H9 (cell line): ENCODE measurements around the gene RBFOX1. TPM values are rescaled to one million over a fixed set of nuclear protein-coding genes. Genes with fewer than 3 reads are reported as not detected.

Experiments used
- DNase-seq: peaks from one replicate; pipeline ENCODE4 v3.0.0-alpha.2; 2017
- H2AFZ ChIP-seq: one replicate; pipeline ENCODE4 v1.6.1; 2013; ENCODE audit warnings: mild to moderate bottlenecking, low read length, control low read depth, moderate library complexity
- H2AK5ac ChIP-seq: 2 replicates; pipeline ENCODE4 v1.6.1; 2013; ENCODE audit warnings: low read length, control low read depth, mixed read lengths; ENCODE audit not compliant: insufficient read length
- H2BK120ac ChIP-seq: one replicate; pipeline ENCODE4 v1.6.1; 2013; ENCODE audit warnings: low read depth, mild to moderate bottlenecking, low read length, control low read depth, inconsistent platforms; ENCODE audit not compliant: poor library complexity, severe bottlenecking
- H2BK12ac ChIP-seq: 2 replicates; pipeline ENCODE4 v1.6.1; 2013; ENCODE audit warnings: low read length, control low read depth, mixed read lengths, low read depth; ENCODE audit not compliant: insufficient read length
- H2BK15ac ChIP-seq: 2 replicates; pipeline ENCODE4 v1.6.1; 2013; ENCODE audit warnings: low read depth, low read length, control low read depth
- H2BK20ac ChIP-seq: one replicate; pipeline ENCODE4 v1.6.1; 2013; ENCODE audit warnings: low read depth, mild to moderate bottlenecking, low read length, control low read depth, inconsistent platforms; ENCODE audit not compliant: poor library complexity, severe bottlenecking
- H2BK5ac ChIP-seq: 2 replicates; pipeline ENCODE4 v1.6.1; 2013; ENCODE audit warnings: low read length, control low read depth, mixed read lengths; ENCODE audit not compliant: insufficient read length
- H3K14ac ChIP-seq: 2 replicates; pipeline ENCODE4 v1.6.1; 2013; ENCODE audit warnings: low read length, control low read depth; ENCODE audit not compliant: insufficient read depth
- H3K18ac ChIP-seq: 2 replicates; pipeline ENCODE4 v1.6.1; 2013; ENCODE audit warnings: low read depth, mild to moderate bottlenecking, mixed read lengths, low read length, control low read depth; ENCODE audit not compliant: insufficient read length
- H3K23ac ChIP-seq: 2 replicates; pipeline ENCODE4 v1.6.1; 2013; ENCODE audit warnings: low read length, control low read depth, mixed read lengths, low read depth; ENCODE audit not compliant: insufficient read length
- H3K23me2 ChIP-seq: 2 replicates; pipeline ENCODE4 v1.6.1; 2013; ENCODE audit warnings: low read depth, mild to moderate bottlenecking, mixed read lengths, low read length, control low read depth; ENCODE audit not compliant: insufficient read length, poor library complexity, severe bottlenecking
- H3K27ac ChIP-seq: 2 replicates; pipeline ENCODE4 v1.5.1; 2013; ENCODE audit warnings: low read length, control low read depth, mixed read lengths, low read depth; ENCODE audit not compliant: insufficient read length
- H3K27me3 ChIP-seq: 2 replicates; pipeline ENCODE4 v1.6.1; 2013; ENCODE audit warnings: low read length, control low read depth, inconsistent platforms; ENCODE audit not compliant: insufficient read depth
- H3K4ac ChIP-seq: 2 replicates; pipeline ENCODE4 v1.6.1; 2013; ENCODE audit warnings: low read depth, mild to moderate bottlenecking, control low read depth, inconsistent platforms, low read length, moderate library complexity
- H3K4me1 ChIP-seq: 2 replicates; pipeline ENCODE4 v1.6.1; 2013; ENCODE audit warnings: low read length, control low read depth, inconsistent platforms; ENCODE audit not compliant: insufficient read depth
- H3K4me2 ChIP-seq: 2 replicates; pipeline ENCODE4 v1.6.1; 2013; ENCODE audit warnings: low read length, control low read depth, mixed read lengths; ENCODE audit not compliant: insufficient read length, insufficient read depth
- H3K56ac ChIP-seq: 2 replicates; pipeline ENCODE4 v1.6.1; 2013; ENCODE audit warnings: low read depth, mild to moderate bottlenecking, mixed read lengths, low read length, control low read depth; ENCODE audit not compliant: insufficient read length
- H3K79me1 ChIP-seq: 2 replicates; pipeline ENCODE4 v1.6.1; 2013; ENCODE audit warnings: low read depth, mild to moderate bottlenecking, moderate library complexity, low read length, control low read depth, inconsistent platforms; ENCODE audit not compliant: insufficient read depth, poor library complexity, severe bottlenecking
- H3K79me2 ChIP-seq: 2 replicates; pipeline ENCODE4 v1.6.1; 2013; ENCODE audit warnings: low read length, control low read depth, inconsistent platforms; ENCODE audit not compliant: insufficient read depth
- H3K9ac ChIP-seq: 2 replicates; pipeline ENCODE4 v1.6.1; 2013; ENCODE audit warnings: low read length, control low read depth, mixed read lengths; ENCODE audit not compliant: insufficient read length; ENCODE audit errors: extremely low read depth
- H3K9me3 ChIP-seq: one replicate; pipeline ENCODE4 v1.6.1; 2013; ENCODE audit warnings: low read depth, low read length, inconsistent platforms; ENCODE audit not compliant: control insufficient read depth
- H3T11ph ChIP-seq: one replicate; pipeline ENCODE4 v1.6.1; 2013; ENCODE audit warnings: mild to moderate bottlenecking, low read length, control low read depth, inconsistent platforms
- H4K20me1 ChIP-seq: one replicate; pipeline ENCODE4 v1.6.1; 2013; ENCODE audit not compliant: control insufficient read depth, insufficient read length, insufficient read depth
- H4K5ac ChIP-seq: 2 replicates; pipeline ENCODE4 v1.6.1; 2013; ENCODE audit warnings: low read depth, mild to moderate bottlenecking, mixed read lengths, low read length, control low read depth; ENCODE audit not compliant: insufficient read length
- H4K8ac ChIP-seq: replicated peaks from 2 replicates; pipeline ENCODE4 v1.6.1; 2013; ENCODE audit warnings: low read length, control low read depth, mixed read lengths, low read depth; ENCODE audit not compliant: insufficient read length
- H4K91ac ChIP-seq: 2 replicates; pipeline ENCODE4 v1.6.1; 2013; ENCODE audit warnings: low read depth, mild to moderate bottlenecking, moderate library complexity, mixed read lengths, low read length, control low read depth; ENCODE audit not compliant: insufficient read length
- H3K27ac Mint-ChIP-seq, 3 experiments: 2 replicates in 2 of 3; 3 replicates in 1 of 3; pipeline ENCODE4 v1.8.0; 2020 to 2021; ENCODE audit warnings: mixed read lengths in 3 of 3, mild to moderate bottlenecking in 1 of 3, moderate library complexity in 1 of 3
- H3K27me3 Mint-ChIP-seq: 2 replicates; pipeline ENCODE4 v1.8.0; 2021; ENCODE audit warnings: low read depth, mild to moderate bottlenecking, moderate library complexity, mixed read lengths
- H3K36me3 Mint-ChIP-seq, 3 experiments: 2 replicates in 2 of 3; 3 replicates in 1 of 3; pipeline ENCODE4 v1.8.0; 2020 to 2021; ENCODE audit warnings: low read depth in 3 of 3, mixed read lengths in 3 of 3; ENCODE audit not compliant: insufficient read depth in 1 of 3
- H3K4me1 Mint-ChIP-seq, 2 experiments: 2 replicates each; pipeline ENCODE4 v1.8.0; 2020; ENCODE audit warnings: mixed read lengths in 2 of 2
- H3K4me3 Mint-ChIP-seq, 2 experiments: 2 replicates in 1 of 2; 3 replicates in 1 of 2; pipeline ENCODE4 v1.8.0; 2020 to 2021; ENCODE audit warnings: mild to moderate bottlenecking in 2 of 2, mixed read lengths in 2 of 2, moderate library complexity in 1 of 2
- H3K9me3 Mint-ChIP-seq, 2 experiments: 2 replicates in 1 of 2; 3 replicates in 1 of 2; pipeline ENCODE4 v1.8.0; 2020; ENCODE audit warnings: mild to moderate bottlenecking in 2 of 2, mixed read lengths in 2 of 2, moderate library complexity in 1 of 2
- CTCF ChIP-seq: fragments of 200-600 bp; sonication (generic); conservative IDR thresholded peaks from 3 replicates; pipeline ENCODE4 v1.8.0; 2021; ENCODE audit warnings: antibody characterized with exemption, mild to moderate bottlenecking
- WGBS: extraction: QIAGEN DNeasy Blood & Tissue Kit; methylation state at CpG from one replicate; pipeline ENCODE4 v1.1.7; 2013; ENCODE audit warnings: missing lambda C conversion rate, low lambda C conversion rate, mixed read lengths; ENCODE audit not compliant: insufficient read length; ENCODE audit errors: extremely low coverage; 5-methylcytosine and 5-hydroxymethylcytosine counted together
- total RNA-seq: library from RNA; stranded (reverse); gene quantifications from 2 replicates; pipeline ENCODE4 v1.2.1, GENCODE V29; 2021

RBFOX1 gene
- total RNA-seq, 1 experiment from 2014 or later, result 2.0 TPM

- DNase-seq, result peak; percentile 41
- H3T11ph ChIP-seq, result no peak overlapping the region
- no peak overlapping the region for H4K5ac ChIP-seq
- H3K4ac ChIP-seq, result no peak overlapping the region
- H3K79me2 ChIP-seq, result no peaks in the 10 kb centered on the region
- Mint-ChIP-seq H3K9me3 (no peaks in the 10 kb centered on the region), H3K27ac (no peak overlapping the region), H3K36me3 (no peaks in the 10 kb centered on the region), H3K27me3 (no peaks in the 10 kb centered on the region; the same call in 1 of the 2 replicates), H3K4me3 (no peak overlapping the region), H3K4me1 (peaks cover 8% of the 10 kb centered on the region in 2 experiments)
- no peak overlapping the region for H2BK120ac ChIP-seq
- no peak overlapping the region for H2BK20ac ChIP-seq
- H2AFZ ChIP-seq, result no peak overlapping the region
- H3K4me1 ChIP-seq, result no peaks in the 10 kb centered on the region
- no peak overlapping the region for H4K91ac ChIP-seq
- H3K14ac ChIP-seq, result no peak overlapping the region
- no peak overlapping the region for H3K18ac ChIP-seq
- H3K27me3 ChIP-seq, result no peaks in the 10 kb centered on the region
- H3K23me2 ChIP-seq, result no peaks in the 10 kb centered on the region
- H2BK5ac ChIP-seq, result no peak overlapping the region
- no peaks in the 10 kb centered on the region for H3K9me3 ChIP-seq
- WGBS, result no CpG with 5 or more reads among the region's 1 CpG
- no peak overlapping the region for H3K9ac ChIP-seq
- H3K79me1 ChIP-seq, result no peaks in the 10 kb centered on the region
- no peak overlapping the region for H3K4me2 ChIP-seq
- no peak overlapping the region for H2AK5ac ChIP-seq
- H3K23ac ChIP-seq, result no peak overlapping the region
- H4K20me1 ChIP-seq, result no peaks in the 10 kb centered on the region
- H2BK15ac ChIP-seq, result no peak overlapping the region
- TF ChIP-seq CTCF, result peak; percentile 53; the same call in 2 of the 3 replicates
- H2BK12ac ChIP-seq, result no peak overlapping the region
- H3K56ac ChIP-seq, result no peak overlapping the region
- no peak overlapping the region for H3K27ac ChIP-seq
- H4K8ac ChIP-seq, result no peak overlapping the region
Measured at GRCh38 chr16:7689234-7689633, 356.6 kb downstream of the RBFOX1 start.
